Ecto neural progenitor cell (in vitro differentiated cells): ENCODE results near the gene DGKA.
"Not testable (repeated sequence)": the region's sequence is repeated elsewhere in the genome, so short reads cannot be mapped to it uniquely, and the experiment has no call there.

Source experiments
- DNase-seq: peaks from one replicate; pipeline ENCODE4 v3.0.0-alpha.2; 2018; ENCODE audit warnings: low spot score

The DGKA gene

DNA sequence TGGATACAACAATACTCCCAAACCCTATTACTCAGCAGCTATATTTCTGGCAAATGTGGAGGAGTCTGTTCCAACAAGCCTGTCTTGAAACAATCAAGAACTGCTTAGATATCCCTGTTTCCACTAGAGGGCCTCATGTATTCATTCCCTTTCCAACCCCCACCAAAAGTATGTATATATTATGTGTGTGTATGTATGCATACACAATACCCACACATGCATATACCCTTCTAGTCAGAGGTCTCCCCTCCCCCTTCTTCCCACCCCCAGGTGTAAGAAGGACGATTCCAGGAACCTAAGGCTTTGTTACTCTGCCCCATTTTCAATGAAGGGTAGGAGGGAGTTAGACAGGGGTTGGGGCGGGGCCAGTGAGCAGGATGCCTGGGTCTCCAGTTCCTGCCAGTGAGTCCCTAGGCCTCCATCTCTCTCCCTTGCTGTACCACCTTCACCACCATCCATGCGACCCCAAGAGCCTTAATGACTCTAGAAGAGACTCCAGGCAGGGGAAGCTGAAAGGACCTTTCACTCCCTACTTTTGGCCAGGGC lies at the start of gene DGKA:
DGKA (plus strand) TSS at position 392 of the 546 bp plus-strand sequence. CDS start 5,342 bp downstream, outside the sequence.
- DNase-seq: peak; percentile 71

- DNase-seq: no peak
These were observed 45.8 kb upstream of the DGKA start for GRCh38 chr12:55885113-55885512.

DNA sequence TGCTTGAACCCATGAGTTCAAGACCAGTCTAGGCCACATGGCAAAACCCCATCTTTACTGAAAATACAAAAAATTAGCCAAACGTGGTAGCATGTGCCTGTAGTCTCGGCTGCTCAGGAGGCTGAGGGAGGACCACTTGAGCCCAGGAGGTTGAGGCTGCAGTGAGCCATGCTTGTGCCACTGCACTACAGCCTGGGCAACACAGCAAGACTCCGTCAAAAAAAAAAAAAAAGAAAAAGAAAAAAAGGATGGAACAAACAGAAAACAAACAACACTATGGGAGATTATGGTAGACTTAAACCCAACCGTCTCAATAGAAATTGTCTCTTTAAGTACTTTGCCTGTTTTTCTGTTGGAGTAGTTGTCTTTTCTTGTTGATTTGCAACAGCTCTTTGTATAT lies 39.7 kb upstream of the DGKA start:
- DNase-seq: no peak

- DNase-seq: no peak
These were observed 37.2 kb upstream of the DGKA start for GRCh38 chr12:55893723-55894122.

DNA sequence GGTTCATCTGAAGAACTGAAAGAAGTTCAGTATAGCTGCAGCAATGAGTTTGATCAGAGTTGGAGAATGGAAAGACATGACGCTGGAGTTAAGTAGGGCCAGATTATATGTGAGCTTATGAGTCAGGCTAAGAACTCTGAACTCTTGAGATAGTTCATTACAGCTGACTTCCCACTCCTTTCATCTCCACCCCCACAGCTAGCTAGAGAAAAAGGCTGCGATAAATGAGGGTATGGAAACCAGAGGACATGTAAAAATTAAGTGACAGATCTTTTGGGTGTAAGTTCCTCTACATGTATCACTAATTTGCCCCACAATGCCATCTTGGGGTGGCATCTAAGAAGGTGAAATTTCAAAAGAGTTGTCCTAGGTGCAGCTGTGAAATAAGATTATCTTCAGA lies 31.9 kb upstream of the DGKA start:
- no peak for DNase-seq

- DNase-seq: no peak
These were observed 29.0 kb upstream of the DGKA start for GRCh38 chr12:55901881-55902490.

- no peak for DNase-seq
These were observed 24.9 kb upstream of the DGKA start for GRCh38 chr12:55906056-55906455.

- no peak for DNase-seq
These were observed 22.0 kb upstream of the DGKA start for GRCh38 chr12:55908726-55909512.

GRCh38 chr12:55909513-55909884 lies 21.5 kb upstream of the DGKA start:
- DNase-seq: no peak

DNA sequence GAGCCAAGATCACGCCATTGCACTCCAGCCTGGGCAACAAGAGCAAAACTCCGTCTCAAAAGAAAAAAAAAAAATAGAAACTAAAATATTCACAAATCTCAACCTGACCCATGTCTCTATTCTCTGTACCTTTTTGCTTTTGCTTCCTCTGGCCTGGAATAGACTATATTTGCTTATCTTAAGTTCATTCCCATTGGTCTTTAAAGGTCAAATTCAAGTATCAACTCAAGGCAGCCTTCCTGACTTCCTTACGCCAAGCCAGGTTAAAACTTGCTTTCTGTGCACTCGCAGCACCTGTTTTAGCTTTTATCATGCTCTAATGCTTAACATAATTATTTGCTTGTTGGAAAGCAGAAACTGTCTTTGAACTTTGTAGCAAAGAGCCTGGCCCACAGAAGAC lies 18.1 kb upstream of the DGKA start:
- DNase-seq: no peak

GRCh38 chr12:55915482-55915859 lies 15.5 kb upstream of the DGKA start:
- DNase-seq: no peak

DNA sequence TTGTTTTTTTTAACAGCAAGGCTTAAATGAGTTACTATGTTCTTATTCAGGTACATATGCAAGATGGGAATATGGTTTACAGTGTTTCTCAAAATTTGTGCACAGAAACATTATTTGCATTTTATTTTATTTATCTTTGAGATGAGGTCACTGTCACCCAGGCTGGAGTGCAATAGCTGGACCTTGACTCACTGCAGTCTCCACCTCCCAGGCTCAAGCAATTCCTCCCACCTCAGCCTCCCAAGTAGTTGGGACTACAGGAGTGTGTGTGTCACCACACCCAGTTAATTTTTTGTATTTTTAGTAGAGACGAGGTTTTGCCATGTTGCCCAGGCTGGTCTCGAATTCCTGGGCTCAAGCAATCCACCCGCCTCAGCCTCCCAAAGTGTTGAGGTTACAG lies 11.9 kb upstream of the DGKA start:
- DNase-seq: not testable (repeated sequence)

DNA sequence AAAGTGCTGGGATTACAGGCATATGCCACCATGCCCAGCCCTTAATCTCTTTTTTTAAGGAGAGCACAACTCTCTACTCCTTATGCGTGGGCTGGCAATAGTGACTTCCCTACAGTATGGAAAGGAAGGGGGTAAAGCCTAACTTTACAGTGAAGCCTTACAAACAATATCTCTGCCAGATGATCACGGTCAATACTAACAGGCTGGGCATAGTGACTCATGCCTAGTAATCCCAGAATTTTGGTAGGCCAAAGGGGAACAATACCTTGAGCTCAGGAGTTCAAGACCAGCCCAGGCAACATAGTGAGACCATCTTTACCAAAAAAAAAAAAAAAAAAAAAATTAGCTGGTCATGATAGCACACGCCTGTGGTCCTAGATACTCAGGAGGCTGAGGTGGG lies 8.8 kb upstream of the DGKA start:
- no peak for DNase-seq

DNA sequence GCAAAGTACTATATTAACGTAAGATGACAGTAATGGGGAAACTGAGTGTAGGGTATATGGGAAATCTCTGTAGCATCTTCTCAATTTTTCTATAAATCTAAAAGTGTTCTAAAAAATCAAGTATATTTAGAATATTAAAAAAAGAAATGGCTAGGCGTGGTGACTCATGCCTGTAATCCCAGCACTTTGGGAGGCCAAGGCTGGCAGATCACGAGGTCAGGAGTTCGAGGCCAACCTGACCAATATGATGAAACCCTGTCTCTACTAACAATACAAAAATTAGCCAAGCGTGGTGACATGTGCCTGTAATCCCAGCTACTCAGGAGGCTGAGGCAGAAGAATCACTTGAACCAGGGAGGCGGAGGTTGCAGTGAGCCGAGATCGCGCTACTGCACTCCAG lies 7.3 kb upstream of the DGKA start:
- DNase-seq: not testable (repeated sequence)

- no peak for DNase-seq
These were observed 5.6 kb upstream of the DGKA start for GRCh38 chr12:55925371-55925770.

GRCh38 chr12:55925870-55926737 lies 4.9 kb upstream of the DGKA start:
- DNase-seq: no peak

DNA sequence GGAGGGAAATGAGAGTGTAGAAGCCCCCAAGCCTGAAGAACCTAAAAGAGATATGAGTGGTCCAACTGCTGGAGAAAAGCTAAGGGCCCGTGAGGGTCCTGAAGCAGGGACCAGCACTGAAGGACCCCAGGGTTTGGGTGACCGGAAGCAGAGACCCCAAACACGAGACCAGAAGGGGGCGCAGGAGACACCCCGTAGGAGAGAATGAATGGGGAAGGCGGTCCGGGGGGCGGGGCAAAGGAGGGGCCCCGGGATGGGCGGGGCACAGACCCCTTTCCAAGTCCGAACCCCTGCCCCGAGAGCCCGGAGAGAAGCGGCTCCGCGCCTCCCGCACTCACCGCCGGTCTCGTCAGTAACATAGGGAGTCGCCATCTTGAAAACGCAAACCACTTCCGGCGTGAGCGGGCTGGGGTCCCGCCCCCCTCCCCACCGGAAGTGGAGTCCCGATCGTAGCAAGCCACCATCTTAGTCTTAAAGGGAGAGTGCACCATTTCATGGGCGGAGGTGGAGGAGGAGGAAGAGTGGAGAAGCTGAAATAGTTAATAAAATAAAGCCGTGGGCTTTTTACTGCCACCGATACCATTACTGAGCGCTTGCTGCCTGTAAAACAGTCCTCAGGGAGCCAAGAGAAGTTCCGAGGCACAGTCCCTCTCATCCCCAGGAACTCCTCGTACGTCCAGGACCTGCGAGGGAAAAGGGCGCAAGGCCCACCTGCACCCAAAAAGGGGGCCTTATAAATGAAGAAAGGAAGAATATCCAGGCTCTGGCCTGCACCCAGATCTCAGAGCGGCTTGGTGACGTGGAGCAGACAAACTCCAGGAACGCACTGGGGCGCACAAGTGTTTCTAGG lies 4.0 kb upstream of the DGKA start:
- DNase-seq: peak; percentile 98

DNA sequence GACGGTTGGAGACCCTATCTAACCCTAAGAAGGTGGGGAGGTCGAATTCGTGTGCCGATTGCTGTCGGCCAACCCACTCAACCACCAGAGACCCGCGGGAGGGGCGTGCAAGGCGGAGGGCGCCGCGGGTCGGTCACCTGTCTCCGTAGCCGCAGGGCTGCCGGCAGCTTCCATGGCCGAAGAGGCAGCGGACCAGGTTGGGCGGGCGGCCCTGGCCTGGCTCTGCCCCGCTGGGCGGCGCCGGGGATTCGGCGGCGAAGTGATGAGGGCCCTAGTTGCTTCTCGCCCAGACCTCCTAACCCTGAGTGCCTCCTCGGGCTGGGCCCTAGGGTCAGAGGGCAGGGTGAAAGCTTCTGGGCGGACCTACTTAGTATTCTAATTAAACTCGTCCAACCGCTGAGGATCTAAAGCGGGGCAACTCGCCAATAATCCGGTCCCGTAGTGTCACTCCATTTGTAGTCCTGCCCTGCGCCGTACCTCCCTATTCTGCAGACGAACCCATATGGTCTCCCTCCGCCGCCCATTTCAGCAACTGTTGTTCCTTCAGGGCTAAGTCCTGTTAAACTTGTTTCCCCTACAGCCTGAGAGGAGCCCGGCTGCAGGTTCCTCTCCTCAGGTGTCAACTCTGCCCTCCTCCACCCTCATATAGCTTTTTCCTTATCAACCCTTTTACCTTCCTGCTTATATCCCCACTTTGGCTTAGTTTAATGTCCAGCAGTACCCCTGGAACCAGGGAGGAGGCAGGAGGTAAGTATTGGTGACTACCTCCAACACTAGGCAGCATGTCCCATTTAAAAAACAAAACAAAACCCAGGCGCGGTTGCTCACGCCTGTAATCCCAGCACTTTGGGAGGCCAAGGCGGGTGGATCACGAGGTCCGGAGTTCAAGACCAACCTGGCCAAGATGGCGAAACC lies 3.1 kb upstream of the DGKA start, which contains the start of gene PYM1:
PYM1 (minus strand) TSS at position 307 of the 915 bp plus-strand sequence; CDS start at position 174, 133 bp downstream.
- DNase-seq: peak; percentile 93

DNA sequence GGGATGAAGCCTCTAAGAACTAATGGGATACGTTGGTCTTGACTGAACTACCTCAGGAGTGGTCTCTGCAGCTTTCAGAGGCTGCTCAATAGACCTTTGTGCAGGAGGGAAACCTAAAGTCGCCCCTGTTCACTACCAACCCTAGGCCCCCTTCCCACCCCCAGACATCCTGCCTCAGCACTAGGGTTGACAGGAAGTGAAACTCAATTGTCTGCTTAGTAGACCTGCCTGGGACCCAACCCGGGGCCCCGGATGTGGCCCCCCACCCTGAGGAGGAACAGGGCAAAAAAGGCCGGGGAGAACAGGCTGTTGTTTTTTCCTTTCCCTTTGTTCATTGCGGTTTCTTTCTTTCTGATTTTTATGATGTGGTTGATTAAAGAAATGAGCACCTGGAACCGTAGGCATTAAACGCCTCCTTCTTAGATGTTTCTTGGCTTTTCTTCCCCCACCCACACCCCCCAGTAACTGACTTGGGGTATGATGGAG lies 1.6 kb upstream of the DGKA start:
- no peak for DNase-seq

- DNase-seq: no peak
These were observed 386 bp downstream of the DGKA start for GRCh38 chr12:55931317-55931779.
